ENCODE results near the gene APRT. TPM values are rescaled to one million over a fixed set of nuclear protein-coding genes. Genes with fewer than 3 reads are reported as not detected.

Gene APRT
- total and polyA plus RNA-seq, 9 of the 15 experiments (the other 6 are each of a cell fraction or from before 2014, with no cell fraction given), result 41.7 to 409 (median 146) TPM

GRCh38 chr16:88807626-88808453 lies 3.9 kb downstream of the APRT start:
- no TSS peak for BruUV-seq (replicated peaks)
- FAIRE-seq (no peak), DNase-seq (ENCODE audit: extremely low read depth in 1 of 4, low spot score in 3 of 4) (no peak), ATAC-seq (no peak)
- no peaks in the 10 kb centered on the region for H3K9me3 ChIP-seq (replicated peaks; ENCODE audit: control insufficient read depth, insufficient read depth, low read depth, low read length)
- H4K20me1 ChIP-seq (replicated peaks; ENCODE audit: control insufficient read depth, insufficient read depth, low read length), result peaks cover 34% of the 10 kb centered on the region; the same call in 1 of the 2 replicates
- in situ Hi-C loops (cut with MboI) (no loop called here), intact Hi-C loops (cut with micrococcal nuclease) (loop anchor here (10.0 kb wide), 1 partner anchor 757 kb away; the partner anchor contains the start of gene RPL13)
- POLR2A ChIA-PET, result interaction anchor here (0.5 to 6.1 kb wide), 8 partner anchors 10 to 402 kb away, joined by 3 to 47 read pairs (median 4); partner anchors contain the start of gene PIEZO1
- TF ChIP-seq TCF3 (CRISPR knock-in tag; IDR thresholded peaks at IDR 0.05) (no peak), FIP1L1 (IDR thresholded peaks at IDR 0.05; ENCODE audit: low read depth, low read length, poor library complexity, severe bottlenecking) (peak; percentile 35), MYNN (IDR thresholded peaks at IDR 0.05) (peak; percentile 35; the same call in 1 of the 2 replicates), MYNN (CRISPR knock-in tag; IDR thresholded peaks at IDR 0.05) (no peak), SNRNP70 (optimal IDR thresholded peaks at IDR 0.05; ENCODE audit: low read depth, low read length) (peak; percentile 35), ARID1B (IDR thresholded peaks at IDR 0.05) (no peak), PHB2 (IDR thresholded peaks at IDR 0.05; ENCODE audit: low read depth) (no peak), PHB (CRISPR knock-in tag; IDR thresholded peaks at IDR 0.05) (0 out of 2 replicates have a peak, but pooled peaks have one; percentile 14), RBM22 (IDR thresholded peaks at IDR 0.05; ENCODE audit: low read depth, low read length, poor library complexity, severe bottlenecking) (peak; percentile 48), SIRT6 (IDR thresholded peaks at IDR 0.05; ENCODE audit: low read depth, low read length) (peak; percentile 55), POLR2G (IDR thresholded peaks at IDR 0.05; ENCODE audit: low read depth, low read length) (peak; percentile 79), ZBED1 (IDR thresholded peaks at IDR 0.05) (peak; percentile 33; the same call in 1 of the 2 replicates), TCF7L2 (IDR thresholded peaks at IDR 0.05; ENCODE audit: low read depth, low read length) (no peak), POLR2B (IDR thresholded peaks at IDR 0.05; ENCODE audit: low read depth, partially characterized antibody) (peak; percentile 44), RBFOX2 (IDR thresholded peaks at IDR 0.05; ENCODE audit: low read depth, low read length) (peak; percentile 74), POLR2A (conservative IDR thresholded peaks at IDR 0.05) (peak; percentile 55), ZBTB33 (CRISPR knock-in tag; IDR thresholded peaks at IDR 0.05) (peak; percentile 51), SUPT5H (IDR thresholded peaks at IDR 0.05) (peak; percentile 21)
- no peak overlapping the region for H2AFZ ChIP-seq (ENCODE audit: low read depth, low read length)
- peaks cover 80% of the 10 kb centered on the region for H3K79me2 ChIP-seq (ENCODE audit: control insufficient read depth, insufficient read depth, low read length)
- no peak overlapping the region for H3K4me2 ChIP-seq (ENCODE audit: insufficient read depth, low read length)
- no peak overlapping the region; the same call in 2 of the 3 replicates for H3K27ac ChIP-seq (ENCODE audit: extremely low read depth, low read depth, low read length)
- H3K36me3 ChIP-seq (ENCODE audit: control insufficient read depth, insufficient read depth, low read length), result peaks cover 69% of the 10 kb centered on the region; the same call in 2 of the 3 replicates
- CTCF ChIA-PET (ENCODE audit: low intra/inter-chr PET ratio), result interaction anchor here (0.6 kb wide), 1 partner anchor 95 kb away, joined by 3 read pairs; no protein-coding TSS in a partner anchor
- H3K4me1 ChIP-seq (replicated peaks in 1 of 2; ENCODE audit: control insufficient read depth in 2 of 2, insufficient read depth in 2 of 2, low read length in 2 of 2), result peaks cover 8 to 88% of the 10 kb centered on the region in 2 experiments
- 89% methylated on average over 18 of the region's 26 CpGs for WGBS (ENCODE audit: insufficient coverage, low coverage, missing lambda C conversion rate)
- no peaks in the 10 kb centered on the region for H3K9me1 ChIP-seq (ENCODE audit: control insufficient read depth, insufficient read depth, low read length)
- no peak overlapping the region for H3K4me3 ChIP-seq
- H3K9ac ChIP-seq (ENCODE audit: insufficient read depth in 1 of 2, low read depth in 2 of 2, low read length in 2 of 2), result peak overlapping the region in 1 of 2 experiments; percentile 98; a peak in 2 of 4 replicates
- no peaks in the 10 kb centered on the region; a peak in 1 of 5 replicates for H3K27me3 ChIP-seq (ENCODE audit: control insufficient read depth in 2 of 2, insufficient read depth in 2 of 2, low read length in 2 of 2)
